Aortic smooth muscle cell (primary cell): ENCODE results near the gene AARSD1. TPM values are rescaled to one million over a fixed set of nuclear protein-coding genes. Genes with fewer than 3 reads are reported as not detected.

Experiments used
- total RNA-seq: library from RNA; depleted of rRNA; stranded (reverse); fragments of >200 nt; gene quantifications from 2 replicates; pipeline ENCODE4 v1.2.3, GENCODE V29; 2014

Gene AARSD1, protein sequence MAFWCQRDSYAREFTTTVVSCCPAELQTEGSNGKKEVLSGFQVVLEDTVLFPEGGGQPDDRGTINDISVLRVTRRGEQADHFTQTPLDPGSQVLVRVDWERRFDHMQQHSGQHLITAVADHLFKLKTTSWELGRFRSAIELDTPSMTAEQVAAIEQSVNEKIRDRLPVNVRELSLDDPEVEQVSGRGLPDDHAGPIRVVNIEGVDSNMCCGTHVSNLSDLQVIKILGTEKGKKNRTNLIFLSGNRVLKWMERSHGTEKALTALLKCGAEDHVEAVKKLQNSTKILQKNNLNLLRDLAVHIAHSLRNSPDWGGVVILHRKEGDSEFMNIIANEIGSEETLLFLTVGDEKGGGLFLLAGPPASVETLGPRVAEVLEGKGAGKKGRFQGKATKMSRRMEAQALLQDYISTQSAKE
- total RNA-seq = 23.4 and 37.5 TPM in 2 replicates

DNA sequence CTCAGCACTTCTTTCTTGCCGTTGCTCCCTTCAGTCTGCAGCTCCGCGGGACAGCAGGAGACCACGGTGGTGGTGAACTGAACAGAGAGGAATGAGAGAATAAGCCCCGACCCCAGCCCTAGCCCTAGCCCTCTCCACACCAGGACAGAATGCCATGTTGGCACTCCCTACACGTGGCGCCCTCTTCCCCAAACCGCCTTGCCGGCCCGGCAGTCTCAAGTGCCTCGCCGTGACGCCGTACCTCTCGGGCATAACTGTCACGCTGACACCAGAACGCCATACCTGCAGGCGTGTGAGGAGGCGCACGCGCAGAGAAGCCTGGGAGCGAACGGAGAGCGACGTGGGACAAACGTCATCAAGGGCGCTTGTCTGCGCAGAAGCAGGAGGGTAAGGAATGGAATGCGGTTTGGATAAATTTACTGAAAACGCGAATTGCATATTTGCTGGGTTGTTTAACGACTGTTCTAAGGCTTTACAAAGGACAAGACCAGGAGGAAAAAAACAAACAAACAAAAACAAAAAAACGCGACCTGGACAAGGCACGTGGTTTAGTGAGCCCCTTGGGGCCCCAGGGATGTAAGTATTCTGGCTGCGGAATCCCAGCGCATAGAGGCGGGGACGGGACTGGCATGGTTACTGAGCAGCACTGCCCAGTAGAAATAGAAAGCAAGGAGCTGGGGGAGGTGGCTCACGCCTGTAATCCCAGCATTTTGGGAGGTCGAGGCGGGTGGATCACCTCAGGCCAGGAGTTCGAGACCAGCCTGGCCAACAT lies at the start of gene AARSD1:
Gene AARSD1, minus strand, starts transcription at position 294 of the 772 bp plus-strand sequence. Its CDS starts 14 bp downstream, at position 280.

DNA sequence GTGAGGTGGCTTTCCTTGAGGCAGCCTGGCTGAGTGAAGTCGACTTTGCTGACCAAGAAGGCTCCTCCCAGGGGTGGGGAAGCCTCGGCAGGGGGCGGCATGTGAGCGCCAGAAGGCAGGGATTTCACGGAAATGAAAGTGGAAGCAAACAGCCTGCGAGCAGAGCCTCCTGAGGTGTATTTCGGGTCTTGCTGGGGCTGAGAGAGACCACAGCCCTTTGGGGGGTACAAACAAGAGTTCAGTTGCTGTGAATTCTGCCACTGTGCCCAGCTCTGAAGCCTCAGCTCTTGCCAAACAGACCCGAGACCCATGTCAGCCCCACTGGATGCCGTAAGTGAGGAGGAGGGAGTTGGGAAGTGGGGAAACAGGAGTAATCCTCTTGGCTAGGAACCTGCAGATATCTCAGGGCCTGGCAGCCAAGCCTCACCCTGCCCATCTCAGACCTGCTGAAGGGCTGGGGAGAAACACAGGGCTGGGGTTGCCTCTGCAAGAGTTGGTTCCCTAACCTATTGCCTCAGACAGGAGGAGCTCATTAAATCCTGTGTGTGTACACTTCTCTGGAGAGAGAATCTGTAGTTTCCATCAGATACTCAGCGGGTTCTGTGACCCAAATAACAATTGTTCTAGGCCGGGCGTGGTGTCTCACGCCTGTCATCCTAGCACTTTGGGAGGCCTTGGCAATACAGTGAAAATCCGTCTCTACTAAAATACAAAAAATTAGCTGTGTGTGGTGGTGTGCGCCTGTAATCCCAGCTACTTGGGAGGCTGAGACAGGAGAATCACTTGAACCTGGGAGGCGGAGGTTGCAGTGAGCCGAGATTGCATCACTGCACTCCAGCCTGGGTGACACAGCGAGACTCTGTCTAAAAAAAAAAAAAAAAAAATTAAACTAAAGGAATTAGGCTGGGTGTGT lies 42.6 kb upstream of the AARSD1 start, which contains the start of gene IFI35:
Gene IFI35, plus strand, starts transcription at position 146 of the 913 bp plus-strand sequence. Its CDS starts 164 bp downstream, at position 310.

DNA sequence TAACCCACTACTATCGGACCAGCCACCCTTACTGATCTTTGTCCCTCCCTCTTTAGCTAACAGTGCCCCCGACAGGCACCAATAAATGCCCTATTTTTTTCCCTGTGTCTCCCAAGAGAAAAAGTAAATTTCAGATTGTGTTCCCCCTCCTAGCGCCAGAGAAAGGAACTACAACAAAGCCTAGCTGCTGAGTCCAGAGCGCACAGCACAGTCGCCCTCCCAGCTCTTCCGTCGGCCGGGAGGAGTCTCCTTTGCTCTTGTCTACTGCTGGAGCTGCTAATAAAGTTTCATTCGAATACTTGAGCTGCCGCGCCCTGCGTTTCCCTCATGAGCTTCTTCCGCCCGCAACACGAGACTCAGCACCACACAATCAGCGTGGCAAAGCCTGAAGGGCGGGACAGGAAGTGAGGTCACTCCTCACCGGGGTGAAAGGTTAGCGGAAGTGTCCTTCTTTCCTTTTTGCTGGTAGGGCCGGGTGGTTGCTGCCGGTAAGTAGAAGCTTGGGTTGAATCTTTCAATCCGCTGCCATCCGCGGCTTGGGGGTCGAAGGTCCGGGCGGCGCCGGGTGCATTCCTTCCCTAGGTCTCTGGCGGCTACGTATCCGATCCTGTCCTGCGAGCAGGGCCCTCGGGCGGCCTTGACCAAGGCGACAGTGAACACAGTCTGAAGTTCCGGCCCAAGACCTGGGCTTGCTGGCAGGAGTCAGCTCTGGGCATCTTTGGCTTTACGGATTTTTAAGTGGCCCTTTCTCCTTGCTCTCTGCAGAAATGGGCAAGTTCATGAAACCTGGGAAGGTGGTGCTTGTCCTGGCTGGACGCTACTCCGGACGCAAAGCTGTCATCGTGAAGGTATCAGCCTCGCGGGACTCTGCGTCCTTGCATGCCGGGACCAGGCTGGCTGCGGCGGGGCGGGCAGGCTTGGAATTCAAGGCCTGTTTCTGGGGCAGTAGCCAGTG lies 34.0 kb upstream of the AARSD1 start, which contains the start of gene RPL27:
Gene RPL27, plus strand, starts transcription at position 436 of the 955 bp plus-strand sequence. Its CDS starts 332 bp downstream, at position 768.

DNA sequence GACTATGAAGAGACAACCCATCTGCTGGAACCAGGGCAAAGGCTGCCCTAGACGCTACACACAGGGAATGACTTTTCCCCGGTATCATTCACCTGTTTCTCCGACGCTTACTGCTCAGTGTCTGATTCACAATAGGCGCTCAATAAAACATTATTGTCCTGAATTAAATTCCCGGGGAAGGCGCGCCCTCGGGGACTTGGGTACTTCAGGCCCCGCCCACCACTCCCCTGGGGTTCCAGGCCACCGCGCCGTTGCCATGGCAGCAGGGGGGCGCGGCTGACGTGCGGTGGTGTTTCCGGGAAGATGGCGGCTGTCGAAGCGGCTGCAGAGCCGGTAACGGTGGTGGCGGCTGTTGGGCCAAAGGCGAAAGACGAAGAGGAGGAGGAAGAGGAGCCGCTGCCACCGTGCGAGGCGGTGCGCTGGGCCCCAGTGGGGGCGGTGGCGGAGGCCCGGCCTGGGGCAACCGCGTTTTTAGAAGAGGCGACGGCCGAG lies 16.1 kb upstream of the AARSD1 start, which contains the start of gene RUNDC1:
Gene RUNDC1, plus strand, starts transcription at position 292 of the 492 bp plus-strand sequence. Its CDS starts 12 bp downstream, at position 304.

DNA sequence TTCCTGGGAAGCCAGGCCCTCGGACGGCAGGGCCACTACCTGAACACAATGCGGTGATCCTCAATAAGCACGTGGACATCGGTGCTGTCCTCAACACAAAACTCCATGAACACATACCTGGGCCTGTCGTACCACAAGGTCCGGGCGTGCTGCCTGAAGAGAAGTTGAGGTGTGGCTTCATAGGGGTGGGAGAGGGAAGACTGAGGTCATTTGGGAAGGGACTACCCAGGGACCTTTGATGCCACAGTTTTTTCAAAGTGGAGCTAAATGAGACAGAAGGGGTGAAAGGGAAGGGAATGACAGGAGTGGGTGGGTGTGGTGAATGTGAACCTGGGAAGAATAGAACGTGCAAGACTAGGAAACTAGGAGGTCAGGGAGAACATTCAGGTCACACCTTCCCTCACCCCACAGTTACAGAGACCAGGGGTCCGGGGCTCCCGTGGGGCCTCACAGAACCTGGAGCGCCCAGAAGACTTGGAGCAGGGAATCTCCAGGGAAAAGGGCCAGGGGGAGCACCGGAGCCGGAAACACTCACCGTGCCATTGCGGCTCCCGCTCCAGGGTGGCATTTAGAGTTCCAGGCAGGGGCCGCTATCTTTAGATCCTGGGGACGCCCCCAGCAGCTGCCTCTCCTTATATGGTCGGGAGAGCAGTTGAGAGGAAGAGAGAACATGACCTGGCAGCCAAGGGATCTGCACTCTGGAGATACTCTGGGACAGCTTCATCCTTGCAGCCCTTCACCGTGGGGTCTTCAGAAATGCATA lies 15.4 kb upstream of the AARSD1 start, which contains the start of gene PTGES3L:
Gene PTGES3L, minus strand, starts transcription at position 570 of the 763 bp plus-strand sequence. Its CDS starts 27 bp downstream, at position 543.

Other genes starting within 250 kb of the AARSD1 start
- 14.9 and 15.6 TPM in 2 replicates for gene EZH1, start 219.4 kb downstream of the AARSD1 start, total RNA-seq
- 0.19 and 0.26 TPM in 2 replicates for gene RAMP2, start 203.2 kb downstream of the AARSD1 start, total RNA-seq
- 57.4 and 57.7 TPM in 2 replicates for gene VPS25, start 191.0 kb downstream of the AARSD1 start, total RNA-seq
- gene WNK4, start 183.8 kb downstream of the AARSD1 start, total RNA-seq = 0.06 TPM in 1 of 2 replicates, not detected in the other
- 69.2 and 82.2 TPM in 2 replicates for gene COA3, start 165.8 kb downstream of the AARSD1 start, total RNA-seq
- 0.12 and 0.13 TPM in 2 replicates for gene CNTD1, start 165.6 kb downstream of the AARSD1 start, total RNA-seq
- 159 and 176 TPM in 2 replicates for gene BECN1, start 140.2 kb downstream of the AARSD1 start, total RNA-seq
- gene PSME3, start 131.1 kb downstream of the AARSD1 start, total RNA-seq = 65.0 and 66.4 TPM in 2 replicates
- gene AOC2, start 119.9 kb downstream of the AARSD1 start, total RNA-seq = 0.40 and 0.56 TPM in 2 replicates
- gene AOC3, start 113.3 kb downstream of the AARSD1 start, total RNA-seq = 0.26 and 0.44 TPM in 2 replicates
- not detected in 2 replicates for gene G6PC1, start 63.7 kb downstream of the AARSD1 start, total RNA-seq
- not detected in 2 replicates for gene PTGES3L, start 15.6 kb upstream of the AARSD1 start, total RNA-seq
- gene RUNDC1, start 16.1 kb upstream of the AARSD1 start, total RNA-seq = 7.6 and 9.2 TPM in 2 replicates
- gene RPL27, start 34.0 kb upstream of the AARSD1 start, total RNA-seq = 1,070 and 1,150 TPM in 2 replicates
- gene IFI35, start 42.3 kb upstream of the AARSD1 start, total RNA-seq = 35.9 and 40.0 TPM in 2 replicates
- 187 and 189 TPM in 2 replicates for gene VAT1, start 57.9 kb upstream of the AARSD1 start, total RNA-seq
- gene RND2, start 60.8 kb upstream of the AARSD1 start, total RNA-seq = 0.12 and 0.13 TPM in 2 replicates
- gene BRCA1, start 160.9 kb upstream of the AARSD1 start, total RNA-seq = 15.0 and 25.8 TPM in 2 replicates
- 127 and 131 TPM in 2 replicates for gene NBR1, start 206.8 kb upstream of the AARSD1 start, total RNA-seq
- 3.0 and 3.6 TPM in 2 replicates for gene TMEM106A, start 247.4 kb upstream of the AARSD1 start, total RNA-seq